ENCODE data around the gene TFEC.
A peak's percentile ranks its signal among the peaks of the same experiment; 100 is the strongest.

TFEC gene

DNA sequence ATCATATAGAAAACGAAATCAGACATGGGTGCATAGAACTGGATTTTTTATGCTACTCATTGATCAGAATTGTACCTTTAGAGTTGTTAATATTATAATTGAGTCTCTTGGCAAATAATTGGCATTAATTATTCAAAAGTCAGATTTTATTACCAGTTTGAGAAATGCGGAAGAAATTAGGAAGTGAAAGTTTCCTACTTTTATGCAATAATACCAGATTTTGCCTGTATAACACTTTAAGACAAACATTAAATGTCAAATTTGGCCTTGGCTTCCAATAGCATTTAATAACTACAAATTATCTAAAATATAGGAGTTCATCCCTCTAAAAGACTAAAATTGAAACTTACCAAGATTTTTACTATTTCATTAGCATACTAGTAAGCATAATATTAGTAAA lies 6.8 kb upstream of the TFEC start:
- H4K20me1 ChIP-seq = no peaks in the 10 kb centered on the region

GRCh38 chr7:116034411-116034810 lies 3.8 kb upstream of the TFEC start:
- peaks cover 0 to 7% (median 0%) of the 10 kb centered on the region in 11 experiments; a peak in 4 of 22 replicates for H3K9me3 ChIP-seq (replicated peaks in 1 of 11)
- H3K36me3 ChIP-seq = no peaks in the 10 kb centered on the region
- peaks cover 0 to 31% (median 13%) of the 10 kb centered on the region in 10 experiments; a peak in 15 of 20 replicates for H3K4me1 ChIP-seq
- no peak overlapping the region for H3K4me2 ChIP-seq
- H3K4me3 ChIP-seq = no peak overlapping the region
- no peak for TF ChIP-seq Cebpa-rat (IDR thresholded peaks at IDR 0.05)
- no peaks in the 10 kb centered on the region for H4K20me1 ChIP-seq
- H3K9ac ChIP-seq = no peak overlapping the region
- H3K27me3 ChIP-seq = no peaks in the 10 kb centered on the region
- no peak overlapping the region for H3K27ac ChIP-seq

More for the DNA sequence above, 6.8 kb upstream of the TFEC start:
- Histone ChIP-seq H3K9ac (no peak overlapping the region), H3K4me1 (peaks cover 0 to 13% (median 0%) of the 10 kb centered on the region in 10 experiments; a peak in 5 of 20 replicates), H3K27ac (no peak overlapping the region), H3K4me2 (0 out of 22 replicates have a peak overlapping the region, but pooled peaks of 2 of the 11 experiments have one; percentile 15 to 34), H3K9me3 (replicated peaks in 1 of 11) (peaks cover 0 to 3% (median 0%) of the 10 kb centered on the region in 11 experiments; a peak in 4 of 22 replicates), H3K27me3 (no peaks in the 10 kb centered on the region), H3K4me3 (no peak overlapping the region), H3K36me3 (no peaks in the 10 kb centered on the region)
- TF ChIP-seq Cebpa-rat (IDR thresholded peaks at IDR 0.05) = no peak

DNA sequence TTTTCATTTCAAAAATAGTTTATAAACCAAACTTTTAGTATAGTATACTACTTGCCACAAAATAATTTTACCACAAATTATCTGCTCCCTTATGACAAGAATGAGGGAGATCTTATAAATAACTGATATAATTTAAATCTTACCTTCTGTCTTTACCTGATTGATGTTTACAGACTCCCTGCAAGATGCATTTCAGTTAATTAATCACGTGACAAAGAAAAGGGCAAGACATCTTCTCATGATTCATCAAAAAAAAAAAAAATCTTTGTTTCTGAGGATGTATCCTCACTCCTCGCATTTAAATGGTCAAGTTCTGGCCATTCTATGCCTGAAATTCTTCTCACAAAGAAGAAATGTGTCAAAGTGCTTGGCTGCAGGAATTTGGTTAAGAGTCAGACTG lies 2.3 kb upstream of the TFEC start:
- no peaks in the 10 kb centered on the region for H3K36me3 ChIP-seq
- H3K9me3 ChIP-seq (replicated peaks in 1 of 11) = peaks cover 0 to 7% (median 0%) of the 10 kb centered on the region in 11 experiments; a peak in 4 of 22 replicates
- H3K4me2 ChIP-seq = no peak overlapping the region
- H3K27me3 ChIP-seq = no peaks in the 10 kb centered on the region
- no peaks in the 10 kb centered on the region for H4K20me1 ChIP-seq
- H3K4me3 ChIP-seq = no peak overlapping the region
- no peak overlapping the region for H3K9ac ChIP-seq
- TF ChIP-seq Cebpa-rat (IDR thresholded peaks at IDR 0.05) = no peak
- peaks cover 0 to 37% (median 19%) of the 10 kb centered on the region in 10 experiments; a peak in 15 of 20 replicates for H3K4me1 ChIP-seq
- H3K27ac ChIP-seq = no peak overlapping the region

- Histone ChIP-seq H3K36me3 (no peaks in the 10 kb centered on the region), H3K4me1 (peaks cover 0 to 69% (median 34%) of the 10 kb centered on the region in 10 experiments; a peak in 15 of 20 replicates), H3K9ac (peak overlapping the region in 3 of 11 experiments; percentile 44 to 69 (median 64); a peak in 4 of 22 replicates), H3K9me3 (replicated peaks in 1 of 11) (peaks cover 0 to 12% (median 0%) of the 10 kb centered on the region in 11 experiments; a peak in 4 of 22 replicates), H3K27ac (peak overlapping the region in 7 of 11 experiments; percentile 19 to 76 (median 59); a peak in 11 of 22 replicates), H3K27me3 (no peaks in the 10 kb centered on the region), H4K20me1 (no peaks in the 10 kb centered on the region), H3K4me3 (peak overlapping the region in 4 of 10 experiments; percentile 48 to 58 (median 56); a peak in 7 of 20 replicates), H3K4me2 (peak overlapping the region in 5 of 11 experiments; percentile 32 to 98 (median 89); a peak in 9 of 22 replicates)
- TF ChIP-seq Cebpa-rat (IDR thresholded peaks at IDR 0.05) = no peak
These were observed 1.8 kb downstream of the TFEC start for GRCh38 chr7:116028787-116029186.

GRCh38 chr7:116027786-116028185 lies 2.8 kb downstream of the TFEC start:
- peaks cover 0 to 72% (median 34%) of the 10 kb centered on the region in 10 experiments; a peak in 15 of 20 replicates for H3K4me1 ChIP-seq
- H3K4me3 ChIP-seq = peak overlapping the region in 3 of 10 experiments; percentile 54 to 58 (median 58); a peak in 6 of 20 replicates
- no peaks in the 10 kb centered on the region for H3K27me3 ChIP-seq
- H3K36me3 ChIP-seq = no peaks in the 10 kb centered on the region
- H3K9ac ChIP-seq = peak overlapping the region in 3 of 11 experiments; percentile 11 to 69 (median 28); a peak in 3 of 22 replicates
- H3K9me3 ChIP-seq (replicated peaks in 1 of 11) = peaks cover 0 to 12% (median 0%) of the 10 kb centered on the region in 11 experiments; a peak in 4 of 22 replicates
- no peaks in the 10 kb centered on the region for H4K20me1 ChIP-seq
- peak overlapping the region in 6 of 11 experiments; percentile 5 to 98 (median 82); a peak in 10 of 22 replicates for H3K4me2 ChIP-seq
- H3K27ac ChIP-seq = peak overlapping the region in 5 of 11 experiments; percentile 43 to 76 (median 62); a peak in 5 of 22 replicates
- no peak for TF ChIP-seq Cebpa-rat (IDR thresholded peaks at IDR 0.05)

DNA sequence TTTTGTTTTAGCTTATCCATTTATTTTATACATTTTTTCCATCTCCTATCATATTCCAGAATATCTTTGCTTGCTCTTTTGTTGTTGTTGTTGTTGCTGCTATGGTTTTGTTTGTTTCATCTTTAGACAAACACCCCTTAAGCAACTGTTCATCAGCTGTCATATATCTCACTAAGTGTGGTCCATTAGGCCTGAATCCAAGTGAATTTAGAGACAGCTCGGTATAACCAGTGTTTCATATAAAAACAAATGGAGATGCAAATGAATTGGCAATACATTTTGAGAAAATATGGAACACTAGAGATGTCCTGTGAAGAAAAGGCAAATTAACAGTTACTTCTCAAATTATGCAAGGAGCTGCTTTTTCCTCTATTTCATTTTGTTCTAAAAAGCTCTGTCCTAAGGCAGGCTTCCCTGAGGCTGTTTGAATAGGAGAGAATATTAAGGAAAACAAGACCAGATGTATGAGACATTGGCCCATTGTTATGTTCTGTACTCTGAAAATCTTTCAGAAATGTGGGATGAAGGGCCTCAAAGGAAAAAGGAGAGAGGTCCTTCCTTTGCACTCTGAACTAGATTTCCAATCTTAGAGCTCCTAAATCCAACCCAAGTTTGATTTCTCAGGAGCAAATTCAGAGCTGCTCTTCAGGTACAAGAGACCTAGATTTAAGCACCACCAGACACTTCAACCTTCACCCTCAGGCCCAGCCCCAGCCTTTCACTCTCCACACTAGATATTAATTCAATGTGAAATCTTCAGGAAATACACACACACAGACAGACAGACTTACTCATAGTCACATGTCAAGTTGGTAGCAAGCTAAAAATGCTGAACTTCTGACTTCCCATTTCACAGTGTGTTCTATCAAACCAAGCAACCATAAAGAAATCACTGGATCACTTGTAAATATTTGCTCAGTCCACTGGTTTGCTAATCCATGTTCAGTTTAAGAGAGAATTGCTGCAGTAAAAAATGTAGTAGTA lies 5.4 kb downstream of the TFEC start:
- H3K4me3 ChIP-seq = peak overlapping the region in 1 of 10 experiments; percentile 21; a peak in 2 of 20 replicates
- peak overlapping the region in 4 of 11 experiments; percentile 16 to 75 (median 68); a peak in 8 of 22 replicates for H3K9ac ChIP-seq
- peak overlapping the region in 5 of 11 experiments; percentile 48 to 98 (median 89); a peak in 11 of 22 replicates for H3K4me2 ChIP-seq
- 0 out of 22 replicates have a peak, but pooled peaks cover 0 to 8% (median 0%) of the 10 kb centered on the region in 11 experiments for H3K9me3 ChIP-seq (replicated peaks in 1 of 11)
- TF ChIP-seq Cebpa-rat (IDR thresholded peaks at IDR 0.05) = no peak
- peak overlapping the region in 6 of 11 experiments; percentile 37 to 87 (median 74); a peak in 11 of 22 replicates for H3K27ac ChIP-seq
- H4K20me1 ChIP-seq = no peaks in the 10 kb centered on the region
- no peaks in the 10 kb centered on the region for H3K36me3 ChIP-seq
- H3K27me3 ChIP-seq = no peaks in the 10 kb centered on the region
- H3K4me1 ChIP-seq = peaks cover 0 to 68% (median 23%) of the 10 kb centered on the region in 10 experiments; a peak in 11 of 20 replicates

DNA sequence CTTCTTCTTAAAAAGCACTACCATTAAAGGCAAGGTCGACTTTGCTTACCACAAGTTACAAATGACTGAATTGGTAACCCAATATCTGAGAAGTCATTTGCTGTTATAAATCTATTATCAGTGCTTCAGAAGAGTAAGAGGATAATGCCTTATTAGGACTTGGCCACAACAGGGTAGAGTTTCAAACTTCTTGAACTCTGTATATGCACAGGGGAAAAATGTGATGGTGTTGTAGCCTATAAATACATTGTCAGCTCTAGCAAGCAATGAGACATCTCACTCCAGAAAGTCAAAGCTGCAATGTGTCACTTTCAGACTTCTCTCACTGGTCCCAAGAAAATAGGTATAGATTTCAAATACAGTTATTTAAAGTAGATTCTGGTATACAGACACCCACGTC lies 9.3 kb downstream of the TFEC start:
- Histone ChIP-seq H3K27ac (no peak overlapping the region), H3K4me1 (peaks cover 0 to 56% (median 11%) of the 10 kb centered on the region in 10 experiments; a peak in 11 of 20 replicates), H3K4me3 (no peak overlapping the region), H3K36me3 (no peaks in the 10 kb centered on the region), H3K4me2 (peak overlapping the region in 2 of 11 experiments; percentile 5 to 30; a peak in 1 of 22 replicates), H4K20me1 (peaks cover 0 to 2% (median 0%) of the 10 kb centered on the region in 11 experiments; a peak in 2 of 22 replicates), H3K9me3 (replicated peaks in 1 of 11) (no peaks in the 10 kb centered on the region), H3K27me3 (no peaks in the 10 kb centered on the region), H3K9ac (no peak overlapping the region)
- TF ChIP-seq Cebpa-rat (IDR thresholded peaks at IDR 0.05) = no peak

GRCh38 chr7:116018731-116019130 lies 11.8 kb downstream of the TFEC start:
- no peaks in the 10 kb centered on the region for H3K9me3 ChIP-seq (replicated peaks in 1 of 11)
- no peak overlapping the region for H3K9ac ChIP-seq
- H3K36me3 ChIP-seq = no peaks in the 10 kb centered on the region
- H3K4me2 ChIP-seq = peak overlapping the region in 1 of 11 experiments; percentile 37; a peak in 2 of 22 replicates
- peaks cover 0 to 13% (median 0%) of the 10 kb centered on the region in 11 experiments; a peak in 3 of 22 replicates for H4K20me1 ChIP-seq
- no peak overlapping the region for H3K27ac ChIP-seq
- peaks cover 0 to 43% (median 0%) of the 10 kb centered on the region in 10 experiments; a peak in 5 of 20 replicates for H3K4me1 ChIP-seq
- H3K27me3 ChIP-seq = no peaks in the 10 kb centered on the region
- TF ChIP-seq Cebpa-rat (IDR thresholded peaks at IDR 0.05) = no peak
- H3K4me3 ChIP-seq = no peak overlapping the region

Measured in BLaER1 treated with 17β-estradiol and CSF1 and Interleukin-3, amounts not matched to agents 10 nM and 100 nM (cell line).